ENCODE results near the gene GDPD1. TPM values are rescaled to one million over a fixed set of nuclear protein-coding genes. Genes with fewer than 3 reads are reported as not detected.

GDPD1 gene
- 1.7 and 2.2 TPM in 2 replicates for total RNA-seq

GRCh38 chr17:59220328-59221158 is at the start of gene GDPD1:
GDPD1 (plus strand) TSS chr17:59220511; CDS start chr17:59220610, 99 bp downstream.

Other genes starting within 250 kb of the GDPD1 start
- gene TRIM37, start 113.6 kb upstream of the GDPD1 start, total RNA-seq, result 33.9 and 41.5 TPM in 2 replicates
- gene SKA2, start 65.3 kb upstream of the GDPD1 start, total RNA-seq, result 56.6 and 109 TPM in 2 replicates
- gene PRR11, start 64.8 kb upstream of the GDPD1 start, total RNA-seq, result 9.2 and 21.9 TPM in 2 replicates
- 20.3 and 20.6 TPM in 2 replicates for gene SMG8, start 10.5 kb upstream of the GDPD1 start, total RNA-seq
- gene YPEL2, start 111.1 kb downstream of the GDPD1 start, total RNA-seq, result 4.1 and 8.6 TPM in 2 replicates

All from uterine smooth muscle cell (primary cell).